Neural progenitor cell (in vitro differentiated cells): ENCODE measurements around the gene PITPNM1. TPM values are rescaled to one million over a fixed set of nuclear protein-coding genes. Genes with fewer than 3 reads are reported as not detected.

Source experiments
- DNase-seq: peaks from one replicate; pipeline ENCODE4 v3.0.0-alpha.2; 2016; ENCODE audit warnings: low spot score
- H2AFZ ChIP-seq: fragments of 200-600 bp; sonication (generic); replicated peaks from 2 replicates; pipeline ENCODE4 v1.6.1; 2016; ENCODE audit warnings: antibody characterized with exemption
- H3F3A ChIP-seq: fragments of 200-600 bp; sonication (generic); 2 replicates; pipeline ENCODE4 v1.6.1; 2016; ENCODE audit warnings: antibody characterized with exemption, low read depth
- H3K27ac ChIP-seq: fragments of 200-600 bp; sonication (generic); 2 replicates; pipeline ENCODE4 v1.5.1; 2016; ENCODE audit warnings: mild to moderate bottlenecking
- H3K27me3 ChIP-seq: fragments of 200-600 bp; sonication (generic); 2 replicates; pipeline ENCODE4 v1.6.1; 2016; ENCODE audit warnings: mild to moderate bottlenecking, moderate library complexity
- H3K36me3 ChIP-seq: fragments of 200-600 bp; sonication (generic); 2 replicates; pipeline ENCODE4 v1.5.1; 2016
- H3K4me1 ChIP-seq: fragments of 200-600 bp; sonication (generic); 2 replicates; pipeline ENCODE4 v1.6.1; 2016; ENCODE audit warnings: mixed run types
- H3K4me2 ChIP-seq: fragments of 200-600 bp; sonication (generic); 2 replicates; pipeline ENCODE4 v1.6.1; 2016
- H3K4me3 ChIP-seq: fragments of 200-600 bp; sonication (generic); 2 replicates; pipeline ENCODE4 v1.5.1; 2016
- H3K79me2 ChIP-seq: fragments of 200-600 bp; sonication (generic); 2 replicates; pipeline ENCODE4 v1.6.1; 2016; ENCODE audit warnings: low read depth
- H3K9ac ChIP-seq: fragments of 200-600 bp; sonication (generic); 2 replicates; pipeline ENCODE4 v1.6.1; 2016
- H3K9me3 ChIP-seq: fragments of 200-600 bp; sonication (generic); 2 replicates; pipeline ENCODE4 v1.5.1; 2016; ENCODE audit warnings: low read depth
- H4K20me1 ChIP-seq: fragments of 200-600 bp; sonication (generic); 2 replicates; pipeline ENCODE4 v1.6.1; 2016; ENCODE audit warnings: low read depth
- H3K27ac Mint-ChIP-seq: 3 replicates; pipeline ENCODE4 v1.8.0; 2021; ENCODE audit warnings: mixed read lengths
- H3K27me3 Mint-ChIP-seq: 2 replicates; pipeline ENCODE4 v1.8.0; 2022; ENCODE audit warnings: low read depth, mild to moderate bottlenecking, inconsistent platforms, moderate library complexity, mixed read lengths; ENCODE audit not compliant: insufficient read depth
- H3K36me3 Mint-ChIP-seq: 3 replicates; pipeline ENCODE4 v1.8.0; 2021; ENCODE audit warnings: mixed read lengths
- H3K4me1 Mint-ChIP-seq: 3 replicates; pipeline ENCODE4 v1.8.0; 2021; ENCODE audit warnings: mixed read lengths
- H3K4me3 Mint-ChIP-seq: 3 replicates; pipeline ENCODE4 v1.8.0; 2021; ENCODE audit warnings: mild to moderate bottlenecking, moderate library complexity, mixed read lengths
- H3K9me3 Mint-ChIP-seq: 3 replicates; pipeline ENCODE4 v1.8.0; 2020; ENCODE audit warnings: mixed read lengths
- EZH2 ChIP-seq: fragments of 200-600 bp; sonication (generic); IDR thresholded peaks from 2 replicates; pipeline ENCODE4 v1.6.1; 2017; ENCODE audit warnings: antibody characterized with exemption, mild to moderate bottlenecking, moderate library complexity
- EZH2phosphoT487 ChIP-seq: fragments of 200-600 bp; sonication (generic); IDR thresholded peaks from 2 replicates; pipeline ENCODE4 v1.6.1; 2017; ENCODE audit warnings: antibody characterized with exemption
- total RNA-seq: library from RNA; depleted of rRNA; stranded (reverse); fragments of >200 nt; gene quantifications from 2 replicates; pipeline ENCODE4 v1.2.3, GENCODE V29; 2015; ENCODE audit warnings: low replicate concordance
- TF ChIP-seq, protein P1 (sequence below): fragments of 200-600 bp; sonication (generic); IDR thresholded peaks from 2 replicates; pipeline ENCODE4 v1.5.1; 2017; ENCODE audit warnings: antibody characterized with exemption, mild to moderate bottlenecking

PITPNM1 gene
- total RNA-seq, 1 donor from 2014 or later = 7.7 TPM

DNA sequence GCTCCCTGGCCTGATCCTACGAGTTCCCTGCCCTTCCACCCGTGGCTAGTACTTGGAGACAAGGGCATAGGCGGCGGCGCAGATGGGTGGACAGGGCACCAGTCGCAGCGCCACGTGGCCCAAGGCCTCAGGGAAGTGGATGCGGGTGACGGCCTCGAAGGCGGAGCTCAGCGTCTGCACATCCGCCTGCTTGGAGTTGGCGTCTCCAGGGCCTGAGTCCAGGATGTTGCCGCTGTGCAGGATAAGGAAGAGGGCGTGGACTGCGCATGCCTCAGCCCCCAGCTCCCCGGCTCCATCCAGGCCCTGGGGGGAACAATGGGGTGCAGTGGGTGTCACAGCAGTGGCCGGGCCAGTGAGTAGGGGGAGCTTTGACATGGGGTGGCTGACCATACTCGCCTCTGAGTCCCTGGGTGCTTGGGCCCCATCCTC lies 6.6 kb downstream of the PITPNM1 start:
- no peaks in the 10 kb centered on the region for H3K9me3 ChIP-seq
- no peaks in the 10 kb centered on the region for H3K36me3 ChIP-seq
- no peak overlapping the region for H3K4me3 ChIP-seq
- peaks cover 8% of the 10 kb centered on the region for H3K27me3 ChIP-seq
- peaks cover 2% of the 10 kb centered on the region for H3K27me3 Mint-ChIP-seq
- H3K9ac ChIP-seq = no peak overlapping the region
- no peak for DNase-seq
- H3K4me1 ChIP-seq = peaks cover 3% of the 10 kb centered on the region
- peaks cover 2% of the 10 kb centered on the region for H3F3A ChIP-seq
- H3K9me3 Mint-ChIP-seq = no peaks in the 10 kb centered on the region
- peaks cover 17% of the 10 kb centered on the region for H4K20me1 ChIP-seq
- no peaks in the 10 kb centered on the region for H3K79me2 ChIP-seq
- H3K27ac ChIP-seq = no peak overlapping the region
- no peak overlapping the region for H3K27ac Mint-ChIP-seq
- H3K4me3 Mint-ChIP-seq = no peak overlapping the region
- H2AFZ ChIP-seq = no peak overlapping the region
- TF ChIP-seq EZH2 = no peak
- TF ChIP-seq, protein P1, sequence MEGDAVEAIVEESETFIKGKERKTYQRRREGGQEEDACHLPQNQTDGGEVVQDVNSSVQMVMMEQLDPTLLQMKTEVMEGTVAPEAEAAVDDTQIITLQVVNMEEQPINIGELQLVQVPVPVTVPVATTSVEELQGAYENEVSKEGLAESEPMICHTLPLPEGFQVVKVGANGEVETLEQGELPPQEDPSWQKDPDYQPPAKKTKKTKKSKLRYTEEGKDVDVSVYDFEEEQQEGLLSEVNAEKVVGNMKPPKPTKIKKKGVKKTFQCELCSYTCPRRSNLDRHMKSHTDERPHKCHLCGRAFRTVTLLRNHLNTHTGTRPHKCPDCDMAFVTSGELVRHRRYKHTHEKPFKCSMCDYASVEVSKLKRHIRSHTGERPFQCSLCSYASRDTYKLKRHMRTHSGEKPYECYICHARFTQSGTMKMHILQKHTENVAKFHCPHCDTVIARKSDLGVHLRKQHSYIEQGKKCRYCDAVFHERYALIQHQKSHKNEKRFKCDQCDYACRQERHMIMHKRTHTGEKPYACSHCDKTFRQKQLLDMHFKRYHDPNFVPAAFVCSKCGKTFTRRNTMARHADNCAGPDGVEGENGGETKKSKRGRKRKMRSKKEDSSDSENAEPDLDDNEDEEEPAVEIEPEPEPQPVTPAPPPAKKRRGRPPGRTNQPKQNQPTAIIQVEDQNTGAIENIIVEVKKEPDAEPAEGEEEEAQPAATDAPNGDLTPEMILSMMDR = no peak
- no peak for TF ChIP-seq EZH2phosphoT487
- H3K36me3 Mint-ChIP-seq = peaks cover 12% of the 10 kb centered on the region
- H3K4me2 ChIP-seq = no peak overlapping the region
- H3K4me1 Mint-ChIP-seq = peaks cover 7% of the 10 kb centered on the region

DNA sequence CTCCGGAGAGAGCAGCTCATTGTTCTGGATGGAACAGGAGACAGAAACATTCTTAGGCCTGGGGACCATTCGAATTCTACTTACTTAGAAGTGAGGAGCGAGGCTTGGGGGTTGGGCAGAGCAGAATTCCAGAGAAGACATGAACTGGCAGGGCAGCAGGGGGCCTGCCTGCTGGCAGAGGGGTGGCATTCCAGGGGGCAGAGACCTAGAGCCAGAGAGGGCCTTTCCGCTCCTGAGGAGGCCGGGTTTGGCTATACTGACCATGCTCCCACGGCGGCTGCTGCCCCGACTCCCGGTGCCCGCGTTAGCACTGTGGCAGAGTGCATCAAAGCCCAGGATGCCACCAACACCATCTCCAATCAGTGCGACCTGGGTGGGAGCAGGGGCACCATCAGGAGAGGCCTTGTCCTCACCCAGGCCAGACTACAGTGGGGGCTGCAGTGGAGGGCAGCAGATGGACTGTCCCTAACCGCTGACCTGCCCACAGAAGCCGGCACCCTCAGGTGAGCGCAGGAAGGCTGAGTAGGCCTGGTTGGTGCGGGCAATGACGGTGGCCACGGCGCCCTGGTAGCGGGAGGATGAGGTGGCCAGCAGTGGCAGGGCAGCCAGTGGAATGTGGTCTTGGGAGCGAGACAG lies 7.4 kb downstream of the PITPNM1 start:
- Mint-ChIP-seq H3K9me3 (no peaks in the 10 kb centered on the region), H3K4me1 (peaks cover under 1% of the 10 kb centered on the region), H3K36me3 (peaks cover 12% of the 10 kb centered on the region), H3K27me3 (no peaks in the 10 kb centered on the region), H3K27ac (no peak overlapping the region), H3K4me3 (no peak overlapping the region)
- Histone ChIP-seq H3K9me3 (no peaks in the 10 kb centered on the region), H3F3A (no peaks in the 10 kb centered on the region), H2AFZ (no peak overlapping the region), H3K36me3 (no peaks in the 10 kb centered on the region), H3K4me3 (no peak overlapping the region), H4K20me1 (peaks cover 9% of the 10 kb centered on the region), H3K9ac (no peak overlapping the region), H3K4me1 (no peaks in the 10 kb centered on the region), H3K79me2 (no peaks in the 10 kb centered on the region), H3K4me2 (no peak overlapping the region), H3K27me3 (peaks cover under 1% of the 10 kb centered on the region), H3K27ac (no peak overlapping the region)
- no peak for TF ChIP-seq EZH2
- no peak for TF ChIP-seq EZH2phosphoT487
- TF ChIP-seq, protein P1 = no peak
- DNase-seq = no peak

DNA sequence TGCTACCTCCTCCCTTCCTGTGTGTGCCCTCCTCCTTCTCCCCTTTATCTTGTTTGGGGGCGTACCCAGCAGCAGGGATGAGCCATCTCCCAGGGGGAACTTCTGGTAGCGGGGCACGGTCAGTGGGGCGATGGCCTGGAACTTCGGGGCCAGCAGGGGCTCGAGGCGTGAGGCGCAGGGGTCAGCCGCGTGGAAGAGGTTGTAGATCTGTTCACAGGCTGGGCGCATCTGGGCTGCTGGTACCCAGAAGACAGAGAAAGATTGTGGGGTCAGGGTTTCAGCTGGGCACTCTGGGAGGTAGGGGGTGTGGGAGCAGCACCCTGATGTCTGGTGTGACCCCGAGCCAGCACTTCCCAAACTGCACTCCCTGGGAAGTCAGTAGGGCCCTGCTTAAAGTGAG lies 9.1 kb downstream of the PITPNM1 start:
- Histone ChIP-seq H3K9ac (no peak overlapping the region), H3F3A (no peaks in the 10 kb centered on the region), H3K79me2 (no peaks in the 10 kb centered on the region)

More for the DNA sequence above, 9.1 kb downstream of the PITPNM1 start:
- Mint-ChIP-seq H3K27ac (no peak overlapping the region), H3K9me3 (no peaks in the 10 kb centered on the region), H3K27me3 (no peaks in the 10 kb centered on the region), H3K36me3 (peaks cover 10% of the 10 kb centered on the region), H3K4me3 (no peak overlapping the region), H3K4me1 (peaks cover under 1% of the 10 kb centered on the region)
- no peaks in the 10 kb centered on the region for H3K36me3 ChIP-seq
- H3K27ac ChIP-seq = no peak overlapping the region
- H3K27me3 ChIP-seq = no peaks in the 10 kb centered on the region
- DNase-seq = no peak
- H3K9me3 ChIP-seq = no peaks in the 10 kb centered on the region
- TF ChIP-seq EZH2 (no peak), EZH2phosphoT487 (no peak)
- TF ChIP-seq, protein P1 = no peak
- H3K4me3 ChIP-seq = no peak overlapping the region
- H4K20me1 ChIP-seq = no peaks in the 10 kb centered on the region
- no peak overlapping the region for H3K4me2 ChIP-seq
- no peak overlapping the region for H2AFZ ChIP-seq
- H3K4me1 ChIP-seq = no peaks in the 10 kb centered on the region
